Hepatocyte (in vitro differentiated cells): Measurements from ENCODE around the gene FBXL20. TPM values are rescaled to one million over a fixed set of nuclear protein-coding genes. Genes with fewer than 3 reads are reported as not detected.

Experiments
- polyA plus RNA-seq: library from polyadenylated mRNA; unstranded; fragments of >200 nt; fragmentation: Nextera tagmentation; extraction: Ambion mirVana; gene quantifications from 2 replicates; pipeline ENCODE4 v1.2.1, GENCODE V29; 2016
- total RNA-seq: library from RNA; depleted of rRNA; stranded (reverse); fragments of >200 nt; gene quantifications from 2 replicates; pipeline ENCODE4 v1.2.3, GENCODE V29; 2014

The FBXL20 gene
- total and polyA plus RNA-seq, 2 experiments from 2014 or later, result 8.0 to 11.6 TPM

Other genes starting within 250 kb of the FBXL20 start
- 4.1 and 8.6 TPM in 2 replicates for gene PLXDC1, start 250.0 kb downstream of the FBXL20 start, total RNA-seq
- 3.9 and 4.1 TPM in 2 replicates for gene PLXDC1, start 250.0 kb downstream of the FBXL20 start, polyA plus RNA-seq
- gene ARL5C, start 235.5 kb downstream of the FBXL20 start, total RNA-seq, result not detected in 2 replicates
- gene ARL5C, start 235.5 kb downstream of the FBXL20 start, polyA plus RNA-seq, result not detected in 2 replicates
- gene CACNB1, start 204.0 kb downstream of the FBXL20 start, total RNA-seq, result 1.9 and 2.2 TPM in 2 replicates
- 4.2 and 6.3 TPM in 2 replicates for gene CACNB1, start 204.0 kb downstream of the FBXL20 start, polyA plus RNA-seq
- gene RPL19, start 201.3 kb downstream of the FBXL20 start, total RNA-seq, result 1,924 and 2,459 TPM in 2 replicates
- 806 and 874 TPM in 2 replicates for gene RPL19, start 201.3 kb downstream of the FBXL20 start, polyA plus RNA-seq
- gene STAC2, start 175.7 kb downstream of the FBXL20 start, total RNA-seq, result not detected in 2 replicates
- 0.06 and 0.31 TPM in 2 replicates for gene STAC2, start 175.7 kb downstream of the FBXL20 start, polyA plus RNA-seq
- 22.8 and 25.0 TPM in 2 replicates for gene MED1, start 49.6 kb upstream of the FBXL20 start, total RNA-seq
- 7.3 and 8.7 TPM in 2 replicates for gene MED1, start 49.6 kb upstream of the FBXL20 start, polyA plus RNA-seq
- 33.8 and 41.3 TPM in 2 replicates for gene CDK12, start 59.9 kb upstream of the FBXL20 start, total RNA-seq
- gene CDK12, start 59.9 kb upstream of the FBXL20 start, polyA plus RNA-seq, result 7.7 and 10.2 TPM in 2 replicates
- not detected in 2 replicates for gene NEUROD2, start 206.3 kb upstream of the FBXL20 start, total RNA-seq
- not detected in 2 replicates for gene NEUROD2, start 206.3 kb upstream of the FBXL20 start, polyA plus RNA-seq
- gene PPP1R1B, start 225.3 kb upstream of the FBXL20 start, total RNA-seq, result 1.5 TPM in 2 replicates
- gene PPP1R1B, start 225.3 kb upstream of the FBXL20 start, polyA plus RNA-seq, result 3.7 TPM in 2 replicates
- 61.6 and 76.5 TPM in 2 replicates for gene STARD3, start 235.5 kb upstream of the FBXL20 start, total RNA-seq
- gene STARD3, start 235.5 kb upstream of the FBXL20 start, polyA plus RNA-seq, result 89.0 and 90.3 TPM in 2 replicates